HEK293 (cell line): ENCODE data around the gene STK40.

ENCODE experiments used
- CTCF ChIA-PET: fragments of 350-600 bp; formaldehyde crosslinking; extraction: SDS; loops from one replicate; lab custom pipeline; 2021; ENCODE audit warnings: antibody characterized with exemption; lab: Yijun Ruan, JAX
- POLR2A ChIA-PET: fragments of 300-600 bp; formaldehyde crosslinking; extraction: SDS; loops from one replicate; lab custom pipeline; 2020; ENCODE audit warnings: antibody characterized with exemption, inconsistent platforms; lab: Yijun Ruan, JAX
- H3K27ac ChIP-seq: fragments of 200-500 bp; sonication (Bioruptor generic); 2 replicates; pipeline ENCODE4 v1.5.1; 2014; ENCODE audit warnings: low read depth, low read length, control low read depth, inconsistent platforms; ENCODE audit errors: extremely low read depth
- H3K36me3 ChIP-seq, 2 experiments: fragments of 200-500 bp in 1 of 2; sonication (Bioruptor generic) in 1 of 2; 1 replicate in 1 of 2; 2 replicates in 1 of 2; pipeline ENCODE4 v1.5.1; 2014 to 2017; ENCODE audit warnings: inconsistent platforms in 2 of 2, low read length in 2 of 2; ENCODE audit not compliant: control insufficient read depth in 2 of 2, insufficient read depth in 1 of 2
- H3K4me1 ChIP-seq: fragments of 200-500 bp; sonication (Bioruptor generic); 2 replicates; pipeline ENCODE4 v1.5.1; 2014; ENCODE audit warnings: mild to moderate bottlenecking, low read length, inconsistent platforms; ENCODE audit not compliant: control insufficient read depth, insufficient read depth
- H3K4me3 ChIP-seq: 2 replicates; pipeline ENCODE4 v1.5.1; 2011; ENCODE audit warnings: low read depth, mild to moderate bottlenecking, control low read depth, low read length, moderate library complexity
- H3K9me3 ChIP-seq: fragments of 200-500 bp; sonication (Bioruptor generic); 2 replicates; pipeline ENCODE4 v1.5.1; 2014; ENCODE audit warnings: low read depth, low read length, inconsistent platforms; ENCODE audit not compliant: control insufficient read depth, insufficient read depth
- GLI4 ChIP-seq: fragments of 450-650 bp; formaldehyde crosslinking; IDR thresholded peaks from 2 replicates; pipeline ENCODE4 v1.5.1; 2016; ENCODE audit warnings: missing biosample characterization, missing genetic modification characterization
- HOXA7 ChIP-seq: sonication (generic); formaldehyde crosslinking; IDR thresholded peaks from 2 replicates; pipeline ENCODE4 v1.8.1; 2022; ENCODE audit warnings: missing genetic modification reagents, borderline replicate concordance
- ZBTB17 ChIP-seq: fragments of 450-650 bp; formaldehyde crosslinking; IDR thresholded peaks from 2 replicates; pipeline ENCODE4 v1.5.1; 2016; ENCODE audit warnings: missing biosample characterization, missing genetic modification characterization
- ZNF140 ChIP-seq: fragments of 450-650 bp; formaldehyde crosslinking; IDR thresholded peaks from 2 replicates; pipeline ENCODE4 v1.5.1; 2016; ENCODE audit warnings: missing biosample characterization, missing genetic modification characterization
- ZNF239 ChIP-seq: fragments of 450-650 bp; formaldehyde crosslinking; IDR thresholded peaks from 2 replicates; pipeline ENCODE4 v1.5.1; 2016; ENCODE audit warnings: missing biosample characterization, missing genetic modification characterization
- ZNF274 ChIP-seq, 2 experiments: fragments of 200-500 bp in 1 of 2; fragments of 450-650 bp in 1 of 2; sonication (Bioruptor generic) in 1 of 2; formaldehyde crosslinking in 1 of 2; IDR thresholded peaks; 2 replicates each; pipeline versions ENCODE4 v1.5.1 to v1.6.1; 2014 to 2016; ENCODE audit warnings: borderline replicate concordance in 1 of 2, inconsistent platforms in 1 of 2, low read length in 1 of 2, missing biosample characterization in 1 of 2, missing genetic modification characterization in 1 of 2
- ZNF324 ChIP-seq: fragments of 450-650 bp; formaldehyde crosslinking; IDR thresholded peaks from 2 replicates; pipeline ENCODE4 v1.5.1; 2016; ENCODE audit warnings: missing biosample characterization, missing genetic modification characterization
- ZNF561 ChIP-seq: fragments of 450-650 bp; IDR thresholded peaks from 2 replicates; pipeline ENCODE4 v1.5.1; 2018; ENCODE audit warnings: missing biosample characterization, missing genetic modification characterization, borderline replicate concordance
- ZNF610 ChIP-seq: fragments of 450-650 bp; formaldehyde crosslinking; IDR thresholded peaks from 2 replicates; pipeline ENCODE4 v1.5.1; 2016; ENCODE audit warnings: missing biosample characterization, missing genetic modification characterization, borderline replicate concordance
- ZNF621 ChIP-seq: fragments of 450-650 bp; formaldehyde crosslinking; IDR thresholded peaks from 2 replicates; pipeline ENCODE4 v1.5.1; 2017; ENCODE audit warnings: missing biosample characterization, missing genetic modification characterization
- ZNF76 ChIP-seq: fragments of 450-650 bp; formaldehyde crosslinking; IDR thresholded peaks from 2 replicates; pipeline ENCODE4; 2016; ENCODE audit warnings: low read depth, missing biosample characterization, missing genetic modification characterization, borderline replicate concordance
- ZNF830 ChIP-seq: fragments of 450-650 bp; IDR thresholded peaks from 2 replicates; pipeline ENCODE4 v1.5.0; 2018; ENCODE audit warnings: missing biosample characterization, missing genetic modification characterization, low read depth, mild to moderate bottlenecking, moderate library complexity
- ZNF843 ChIP-seq: fragments of 450-650 bp; formaldehyde crosslinking; IDR thresholded peaks from 2 replicates; pipeline ENCODE4 v1.5.1; 2016; ENCODE audit warnings: missing biosample characterization, missing genetic modification characterization
- ZSCAN16 ChIP-seq: fragments of 450-650 bp; formaldehyde crosslinking; IDR thresholded peaks from 2 replicates; pipeline ENCODE4 v1.5.1; 2016; ENCODE audit warnings: missing biosample characterization, missing genetic modification characterization
- TF ChIP-seq, protein P1 (sequence below): fragments of 450-650 bp; formaldehyde crosslinking; IDR thresholded peaks from 2 replicates; pipeline ENCODE4 v1.5.1; 2017; ENCODE audit warnings: missing biosample characterization, missing genetic modification characterization
- TF ChIP-seq, protein P2 (sequence below): fragments of 450-650 bp; IDR thresholded peaks from 2 replicates; pipeline ENCODE4 v1.5.1; 2018; ENCODE audit warnings: missing biosample characterization, mild to moderate bottlenecking, missing genetic modification characterization

Gene STK40

DNA sequence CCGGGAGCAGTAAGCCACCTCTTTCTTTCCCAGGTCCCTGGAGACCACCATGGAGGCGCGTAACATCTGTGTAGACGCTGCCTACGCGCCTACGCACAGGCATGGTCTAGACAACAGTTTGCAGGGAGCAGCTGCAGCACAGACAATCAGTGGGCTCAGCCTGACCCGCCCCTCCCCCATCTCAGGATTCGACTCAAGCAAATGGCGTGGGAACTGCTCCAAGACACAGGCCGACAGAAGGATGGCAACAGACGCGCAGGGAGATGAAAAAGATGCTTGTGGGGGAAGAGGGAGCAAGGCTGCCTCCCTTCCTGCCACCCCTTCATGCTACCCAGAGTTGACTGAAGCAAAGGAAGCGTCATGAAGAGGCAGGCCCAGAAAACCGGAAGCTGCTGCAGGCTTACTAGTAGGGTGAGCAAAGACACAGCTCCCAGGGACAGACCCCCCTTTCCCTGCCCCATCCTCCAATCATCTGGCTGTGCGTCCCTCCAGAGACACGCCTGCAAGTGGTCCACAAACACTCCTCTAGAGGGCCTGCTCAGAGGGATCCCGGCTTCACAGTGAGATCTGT, 19.5 kb downstream of the STK40 start:
- Histone ChIP-seq H3K4me1 (0 out of 2 replicates have a peak, but pooled peaks cover 2% of the 10 kb centered on the region), H3K36me3 (peaks cover 0 to 34% of the 10 kb centered on the region in 2 experiments; a peak in 2 of 3 replicates), H3K9me3 (no peaks in the 10 kb centered on the region), H3K4me3 (no peak overlapping the region), H3K27ac (no peak overlapping the region)
- TF ChIP-seq ZNF274 (IDR thresholded peaks at IDR 0.05; ENCODE audit: low read length) (no peak), ZNF274 (tag by site-specific recombination; IDR thresholded peaks at IDR 0.05; ENCODE audit: borderline replicate concordance) (no peak), ZNF830 (tag by site-specific recombination) (no peak), ZNF324 (no peak), ZNF610 (tag by site-specific recombination) (no peak)
- TF ChIP-seq, protein P1, sequence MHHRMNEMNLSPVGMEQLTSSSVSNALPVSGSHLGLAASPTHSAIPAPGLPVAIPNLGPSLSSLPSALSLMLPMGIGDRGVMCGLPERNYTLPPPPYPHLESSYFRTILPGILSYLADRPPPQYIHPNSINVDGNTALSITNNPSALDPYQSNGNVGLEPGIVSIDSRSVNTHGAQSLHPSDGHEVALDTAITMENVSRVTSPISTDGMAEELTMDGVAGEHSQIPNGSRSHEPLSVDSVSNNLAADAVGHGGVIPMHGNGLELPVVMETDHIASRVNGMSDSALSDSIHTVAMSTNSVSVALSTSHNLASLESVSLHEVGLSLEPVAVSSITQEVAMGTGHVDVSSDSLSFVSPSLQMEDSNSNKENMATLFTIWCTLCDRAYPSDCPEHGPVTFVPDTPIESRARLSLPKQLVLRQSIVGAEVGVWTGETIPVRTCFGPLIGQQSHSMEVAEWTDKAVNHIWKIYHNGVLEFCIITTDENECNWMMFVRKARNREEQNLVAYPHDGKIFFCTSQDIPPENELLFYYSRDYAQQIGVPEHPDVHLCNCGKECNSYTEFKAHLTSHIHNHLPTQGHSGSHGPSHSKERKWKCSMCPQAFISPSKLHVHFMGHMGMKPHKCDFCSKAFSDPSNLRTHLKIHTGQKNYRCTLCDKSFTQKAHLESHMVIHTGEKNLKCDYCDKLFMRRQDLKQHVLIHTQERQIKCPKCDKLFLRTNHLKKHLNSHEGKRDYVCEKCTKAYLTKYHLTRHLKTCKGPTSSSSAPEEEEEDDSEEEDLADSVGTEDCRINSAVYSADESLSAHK (tag by site-specific recombination): no peak
- CTCF ChIA-PET: interaction anchor here (0.8 to 3.8 kb wide), 3 partner anchors 23 to 278 kb away, joined by 3 to 23 read pairs (median 5); partner anchors contain the start of gene TRAPPC3
- POLR2A ChIA-PET: interaction anchor here (0.7 to 1.2 kb wide), 2 partner anchors 20 to 47 kb away, joined by 3 to 4 read pairs; no protein-coding TSS in a partner anchor

DNA sequence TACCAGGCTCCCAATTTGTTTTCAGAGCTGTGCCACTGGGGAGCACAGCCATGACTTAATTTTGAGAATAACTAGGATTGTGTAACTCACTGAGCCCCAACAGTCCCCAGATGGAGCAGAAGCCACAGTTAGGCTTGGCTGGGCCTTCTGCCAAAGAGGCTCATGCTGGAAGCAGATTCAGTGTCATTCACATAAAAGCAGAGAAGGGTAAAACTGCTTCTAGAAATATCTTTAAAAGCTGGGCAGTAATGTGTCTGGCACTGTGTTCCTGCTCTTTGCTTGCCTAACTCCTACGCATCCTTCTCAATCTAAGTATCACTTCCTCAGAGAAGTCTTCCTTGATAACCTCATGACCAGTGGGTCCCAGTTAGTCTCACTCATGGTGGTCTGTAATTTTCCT, 20.3 kb downstream of the STK40 start:
- TF ChIP-seq ZNF76 (no peak), ZNF610 (tag by site-specific recombination) (no peak), ZNF140 (tag by site-specific recombination) (no peak), ZNF239 (no peak), ZNF561 (no peak), ZNF843 (tag by site-specific recombination) (no peak), GLI4 (no peak), ZSCAN16 (tag by site-specific recombination) (no peak), ZNF621 (tag by site-specific recombination) (no peak), HOXA7 (CRISPR knock-in tag) (no peak)
- TF ChIP-seq, protein P2, sequence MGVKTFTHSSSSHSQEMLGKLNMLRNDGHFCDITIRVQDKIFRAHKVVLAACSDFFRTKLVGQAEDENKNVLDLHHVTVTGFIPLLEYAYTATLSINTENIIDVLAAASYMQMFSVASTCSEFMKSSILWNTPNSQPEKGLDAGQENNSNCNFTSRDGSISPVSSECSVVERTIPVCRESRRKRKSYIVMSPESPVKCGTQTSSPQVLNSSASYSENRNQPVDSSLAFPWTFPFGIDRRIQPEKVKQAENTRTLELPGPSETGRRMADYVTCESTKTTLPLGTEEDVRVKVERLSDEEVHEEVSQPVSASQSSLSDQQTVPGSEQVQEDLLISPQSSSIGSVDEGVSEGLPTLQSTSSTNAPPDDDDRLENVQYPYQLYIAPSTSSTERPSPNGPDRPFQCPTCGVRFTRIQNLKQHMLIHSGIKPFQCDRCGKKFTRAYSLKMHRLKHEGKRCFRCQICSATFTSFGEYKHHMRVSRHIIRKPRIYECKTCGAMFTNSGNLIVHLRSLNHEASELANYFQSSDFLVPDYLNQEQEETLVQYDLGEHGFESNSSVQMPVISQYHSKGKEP (tag by site-specific recombination): no peak
- TF ChIP-seq, all 188 proteins: peak for 0
- ChIA-PET POLR2A (interaction anchor here (0.7 kb wide), 1 partner anchor 20 kb away, joined by 4 read pairs; no protein-coding TSS in a partner anchor), CTCF (no interaction called here)
- Histone ChIP-seq H3K36me3 (peaks cover 0 to 40% of the 10 kb centered on the region in 2 experiments; a peak in 2 of 3 replicates), H3K9me3 (no peaks in the 10 kb centered on the region), H3K4me3 (no peak overlapping the region), H3K4me1 (0 out of 2 replicates have a peak, but pooled peaks cover 2% of the 10 kb centered on the region), H3K27ac (no peak overlapping the region)

DNA sequence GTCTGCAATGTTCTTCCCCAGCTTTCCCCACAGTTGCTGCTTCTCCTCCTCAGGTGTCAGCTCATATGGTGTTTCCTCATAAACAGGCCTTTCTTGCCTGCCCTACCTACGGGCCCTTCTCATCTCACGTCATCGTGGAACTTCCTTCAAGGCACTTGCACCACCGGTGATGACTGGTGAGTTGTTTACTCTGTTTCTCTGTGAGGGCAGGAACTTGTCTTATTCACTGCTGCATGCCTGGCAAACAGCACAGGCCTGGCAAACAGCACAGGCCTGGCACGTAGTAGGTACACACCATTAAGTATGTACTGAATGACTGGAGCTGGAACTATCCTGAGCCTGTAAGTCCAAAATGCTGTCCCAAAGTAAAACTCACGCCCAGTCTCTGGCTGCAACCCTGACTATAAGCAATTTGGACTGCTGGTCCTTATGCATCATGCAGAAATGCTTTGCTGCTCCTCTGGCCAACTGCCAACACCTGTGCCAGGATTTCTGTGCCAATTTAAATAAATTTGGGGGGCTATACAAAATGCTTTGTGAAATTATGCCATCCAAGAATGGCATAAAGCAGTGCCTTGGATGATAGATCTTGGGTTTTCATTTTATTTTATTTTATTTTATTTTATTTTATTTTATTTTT, 25.7 kb downstream of the STK40 start:
- ChIA-PET CTCF (interaction anchor here (1.4 kb wide), 2 partner anchors 10 to 17 kb away, joined by 4 read pairs; no protein-coding TSS in a partner anchor), POLR2A (no interaction called here)
- no peak overlapping the region for H3K4me3 ChIP-seq
- H3K36me3 ChIP-seq: peaks cover 0 to 70% of the 10 kb centered on the region in 2 experiments; a peak in 2 of 3 replicates
- TF ChIP-seq, protein P2 (tag by site-specific recombination): 0 out of 2 replicates have a peak, but pooled peaks have one; percentile 36
- no peak for TF ChIP-seq ZBTB17 (tag by site-specific recombination)
- H3K4me1 ChIP-seq: no peaks in the 10 kb centered on the region
- no peak overlapping the region for H3K27ac ChIP-seq
- H3K9me3 ChIP-seq: no peaks in the 10 kb centered on the region
